T-cell (primary cell): ENCODE results near the gene PER2. TPM values are rescaled to one million over a fixed set of nuclear protein-coding genes. Genes with fewer than 3 reads are reported as not detected.
A peak's percentile ranks its signal among the peaks of the same experiment; 100 is the strongest.

Source experiments
- ATAC-seq, 4 experiments: fragments of 200-7000 bp in 3 of 4; fragments of 150-1000 bp in 1 of 4; cut with Tn5 transposase; replicated peaks in 1 of 4; 1 replicate in 3 of 4; 2 replicates in 1 of 4; pipeline ENCODE4 v1.10.0; 2021; ENCODE audit warnings: moderate library complexity in 3 of 4, mild to moderate bottlenecking in 2 of 4, moderate number of reproducible peaks in 1 of 4
- CTCF ChIA-PET, 2 donors: fragments of 300-600 bp; sonication (Branson Sonifier 250); formaldehyde crosslinking; loops; one replicate each; lab custom pipeline; 2022; ENCODE audit warnings: antibody characterized with exemption in 2 of 2; lab: Charles Lee
- POLR2A ChIA-PET, 2 donors: fragments of 300-600 bp; sonication (Branson Sonifier 250); formaldehyde crosslinking; loops; one replicate each; lab custom pipeline; 2022; ENCODE audit warnings: antibody characterized with exemption in 2 of 2; lab: Charles Lee
- DNase-seq, 35 experiments: peaks; one replicate each; pipeline versions ENCODE4 v3.0.0 to v3.0.0-alpha.2; 2013 to 2023
- H3K27ac ChIP-seq: one replicate; pipeline ENCODE4 v1.5.1; 2013; ENCODE audit warnings: low read length
- H3K27me3 ChIP-seq, 2 experiments: replicated peaks in 1 of 2; 1 replicate in 1 of 2; 2 replicates in 1 of 2; pipeline versions ENCODE4 v1.6.1 to v1.7.0; 2013; ENCODE audit warnings: low read length in 1 of 2, mixed read lengths in 1 of 2; ENCODE audit not compliant: control insufficient read depth in 2 of 2, insufficient read depth in 2 of 2; ENCODE audit errors: extremely low read depth in 1 of 2
- H3K36me3 ChIP-seq, 2 donors: 1 replicate in 1 of 2; 2 replicates in 1 of 2; pipeline versions ENCODE4 v1.6.1 to v1.7.0; 2013; ENCODE audit warnings: low read length in 1 of 2; ENCODE audit not compliant: control insufficient read depth in 2 of 2, insufficient read depth in 1 of 2; ENCODE audit errors: extremely low read depth in 1 of 2
- H3K4me1 ChIP-seq, 2 experiments: 1 replicate in 1 of 2; 2 replicates in 1 of 2; pipeline versions ENCODE4 v1.6.1 to v1.7.0; 2013; ENCODE audit warnings: low read length in 2 of 2, mixed read lengths in 1 of 2; ENCODE audit not compliant: insufficient read depth in 2 of 2, control insufficient read depth in 1 of 2; ENCODE audit errors: extremely low read depth in 1 of 2
- H3K4me3 ChIP-seq, 2 donors: 1 replicate in 1 of 2; 2 replicates in 1 of 2; pipeline versions ENCODE4 v1.5.1 to v1.7.0; 2013; ENCODE audit warnings: mild to moderate bottlenecking in 2 of 2, low read length in 1 of 2, moderate library complexity in 1 of 2; ENCODE audit not compliant: control insufficient read depth in 1 of 2; ENCODE audit errors: extremely low read depth in 1 of 2
- H3K9me3 ChIP-seq: 2 replicates; pipeline ENCODE4 v1.7.0; 2013
- H3K27ac Mint-ChIP-seq, 2 donors: one replicate each; pipeline ENCODE4 v1.8.0; 2020 to 2021; ENCODE audit warnings: mild to moderate bottlenecking in 2 of 2, mixed read lengths in 2 of 2
- H3K27me3 Mint-ChIP-seq, 2 donors: one replicate each; pipeline ENCODE4 v1.8.0; 2021 to 2022; ENCODE audit warnings: mixed read lengths in 2 of 2
- H3K36me3 Mint-ChIP-seq: one replicate; pipeline ENCODE4 v1.8.0; 2021; ENCODE audit warnings: mixed read lengths
- H3K4me1 Mint-ChIP-seq, 3 donors: one replicate each; pipeline ENCODE4 v1.8.0; 2020 to 2022; ENCODE audit warnings: mixed read lengths in 3 of 3, mild to moderate bottlenecking in 1 of 3
- H3K4me3 Mint-ChIP-seq, 3 donors: one replicate each; pipeline ENCODE4 v1.8.0; 2020 to 2022; ENCODE audit warnings: mild to moderate bottlenecking in 3 of 3, mixed read lengths in 3 of 3, moderate library complexity in 3 of 3
- H3K9me3 Mint-ChIP-seq, 3 donors: one replicate each; pipeline ENCODE4 v1.8.0; 2020 to 2022; ENCODE audit warnings: mixed read lengths in 3 of 3
- WGBS: methylation state at CpG from one replicate; pipeline ENCODE4 v1.1.5; 2013; ENCODE audit warnings: missing lambda C conversion rate; ENCODE audit not compliant: insufficient coverage; 5-methylcytosine and 5-hydroxymethylcytosine counted together
- total RNA-seq, 35 experiments: library from RNA in 6 of 35; stranded (reverse) in 6 of 35; fragments of 120-200 nt in 1 of 35; gene quantifications; one replicate each; pipeline versions ENCODE4 v1.2.1 to v1.2.4 and lab custom pipeline; 2013 to 2026

Gene PER2
- total RNA-seq, 5 donors from 2014 or later (not counting 1 experiment from before 2014, with no cell fraction given), result 9.3 to 24.5 (median 13.0) TPM

- no peak overlapping the region for H3K27ac ChIP-seq
- CTCF ChIA-PET, result no interaction called here
- Mint-ChIP-seq H3K27me3 (no peaks in the 10 kb centered on the region), H3K4me3 (peak overlapping the region; percentile 77 to 96 (median 82)), H3K36me3 (peaks cover 4% of the 10 kb centered on the region), H3K4me1 (peaks cover 50 to 69% (median 63%) of the 10 kb centered on the region in 3 donors), H3K27ac (peak overlapping the region in 1 of 2 donors; percentile 22), H3K9me3 (no peaks in the 10 kb centered on the region)
- peaks cover 7 to 34% of the 10 kb centered on the region in 2 experiments for H3K4me1 ChIP-seq
- ATAC-seq (no peak), DNase-seq (no peak)
- H3K9me3 ChIP-seq, result no peaks in the 10 kb centered on the region
- WGBS, result 93% methylated on average over 6 of the region's 7 CpGs
- no peaks in the 10 kb centered on the region for H3K27me3 ChIP-seq
- H3K4me3 ChIP-seq, result no peak overlapping the region
- POLR2A ChIA-PET, result interaction anchor here in 1 of 2 donors (0.6 kb wide), 1 partner anchor 35 kb away, joined by 3 read pairs; no protein-coding TSS in a partner anchor
- no peaks in the 10 kb centered on the region for H3K36me3 ChIP-seq
These were observed 1.9 kb downstream of the PER2 start for GRCh38 chr2:238286551-238286950.

- Histone ChIP-seq H3K36me3 (no peaks in the 10 kb centered on the region), H3K4me3 (no peak overlapping the region), H3K27me3 (no peaks in the 10 kb centered on the region), H3K9me3 (no peaks in the 10 kb centered on the region), H3K27ac (no peak overlapping the region), H3K4me1 (peaks cover 7 to 34% of the 10 kb centered on the region in 2 experiments)
- DNase-seq, result no peak
- Mint-ChIP-seq H3K27me3 (no peaks in the 10 kb centered on the region), H3K9me3 (no peaks in the 10 kb centered on the region), H3K4me1 (peaks cover 52 to 69% (median 65%) of the 10 kb centered on the region in 3 donors), H3K4me3 (peak overlapping the region in 2 of 3 donors; percentile 82 to 96), H3K27ac (no peak overlapping the region), H3K36me3 (peaks cover 4% of the 10 kb centered on the region)
- WGBS, result 100% methylated on average over 1 of the region's 7 CpGs
- ATAC-seq, result no peak
- ChIA-PET CTCF (no interaction called here), POLR2A (no interaction called here)
These were observed 2.3 kb downstream of the PER2 start for GRCh38 chr2:238286095-238286494.

GRCh38 chr2:238285653-238286082 lies 2.7 kb downstream of the PER2 start:
- Histone ChIP-seq H3K4me1 (peaks cover 7 to 34% of the 10 kb centered on the region in 2 experiments), H3K27ac (no peak overlapping the region), H3K27me3 (no peaks in the 10 kb centered on the region), H3K36me3 (no peaks in the 10 kb centered on the region), H3K9me3 (no peaks in the 10 kb centered on the region), H3K4me3 (no peak overlapping the region)
- Mint-ChIP-seq H3K27ac (no peak overlapping the region), H3K4me1 (peaks cover 53 to 71% (median 66%) of the 10 kb centered on the region in 3 donors), H3K9me3 (no peaks in the 10 kb centered on the region), H3K36me3 (peaks cover 4% of the 10 kb centered on the region), H3K4me3 (no peak overlapping the region), H3K27me3 (no peaks in the 10 kb centered on the region)
- DNase-seq (no peak), ATAC-seq (no peak)
- WGBS, result 89% methylated on average over 3 of the region's 7 CpGs
- POLR2A ChIA-PET, result no interaction called here
- CTCF ChIA-PET, result no interaction called here

DNA sequence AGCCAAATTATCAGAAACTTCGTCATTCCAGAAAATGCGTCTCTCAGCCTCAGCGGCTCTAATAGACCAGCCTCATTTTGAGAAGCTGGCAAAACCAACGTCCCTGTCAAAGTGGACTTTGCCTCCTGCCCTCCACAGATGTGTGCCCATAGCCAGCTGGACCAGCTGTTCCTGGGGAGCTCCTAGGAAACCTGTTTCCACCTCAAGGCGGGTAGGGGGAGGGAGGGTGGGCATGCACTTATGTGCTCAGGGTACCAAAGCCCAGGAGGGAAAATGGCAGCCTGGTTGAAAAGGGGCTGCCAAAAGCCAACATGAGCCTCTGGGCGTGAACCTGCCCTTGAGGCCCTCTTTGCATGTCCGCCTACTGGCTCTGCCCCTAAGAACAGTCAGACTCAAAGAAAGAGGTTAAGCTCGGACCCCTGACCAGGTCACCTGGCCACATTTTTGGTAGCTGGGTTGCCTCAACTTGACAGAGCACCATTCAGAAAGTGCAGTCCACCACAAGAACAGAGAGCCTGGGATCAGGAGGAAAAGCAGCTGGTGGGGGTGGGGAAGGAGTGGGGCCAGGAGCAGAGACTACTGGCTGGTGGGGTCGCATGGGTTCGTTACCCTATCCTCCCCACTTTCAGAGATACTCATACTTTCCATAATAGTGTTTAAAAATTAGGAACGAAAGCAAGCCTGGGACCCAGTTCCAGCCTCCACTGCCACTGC lies 3.5 kb downstream of the PER2 start:
- no peaks in the 10 kb centered on the region for H3K27me3 Mint-ChIP-seq
- CTCF ChIA-PET, result no interaction called here
- DNase-seq (no peak), ATAC-seq (no peak)
- Histone ChIP-seq H3K27me3 (no peaks in the 10 kb centered on the region), H3K36me3 (no peaks in the 10 kb centered on the region), H3K4me3 (no peak overlapping the region), H3K4me1 (peaks cover 7 to 31% of the 10 kb centered on the region in 2 experiments), H3K9me3 (no peaks in the 10 kb centered on the region), H3K27ac (no peak overlapping the region)
- H3K4me3 Mint-ChIP-seq, result no peak overlapping the region
- peaks cover 4% of the 10 kb centered on the region for H3K36me3 Mint-ChIP-seq
- POLR2A ChIA-PET, result no interaction called here
- WGBS, result 90% methylated on average over 7 of the region's 11 CpGs
- no peak overlapping the region for H3K27ac Mint-ChIP-seq
- no peaks in the 10 kb centered on the region for H3K9me3 Mint-ChIP-seq
- peaks cover 53 to 70% (median 65%) of the 10 kb centered on the region in 3 donors for H3K4me1 Mint-ChIP-seq

GRCh38 chr2:238282861-238283738 lies 5.3 kb downstream of the PER2 start:
- Histone ChIP-seq H3K27ac (no peak overlapping the region), H3K36me3 (no peaks in the 10 kb centered on the region), H3K27me3 (no peaks in the 10 kb centered on the region), H3K4me3 (no peak overlapping the region), H3K9me3 (no peaks in the 10 kb centered on the region), H3K4me1 (peaks cover 0 to 24% of the 10 kb centered on the region in 2 experiments)
- H3K4me3 Mint-ChIP-seq, result no peak overlapping the region
- H3K27ac Mint-ChIP-seq, result no peak overlapping the region
- whole genome bisulfite sequencing, result 97% methylated on average over 13 of the region's 17 CpGs
- H3K36me3 Mint-ChIP-seq, result peaks cover 4% of the 10 kb centered on the region
- H3K27me3 Mint-ChIP-seq, result no peaks in the 10 kb centered on the region
- CTCF ChIA-PET, result no interaction called here
- peaks cover 46 to 56% (median 54%) of the 10 kb centered on the region in 3 donors for H3K4me1 Mint-ChIP-seq
- no peak for DNase-seq
- H3K9me3 Mint-ChIP-seq, result no peaks in the 10 kb centered on the region
- POLR2A ChIA-PET, result no interaction called here
- no peak for ATAC-seq

DNA sequence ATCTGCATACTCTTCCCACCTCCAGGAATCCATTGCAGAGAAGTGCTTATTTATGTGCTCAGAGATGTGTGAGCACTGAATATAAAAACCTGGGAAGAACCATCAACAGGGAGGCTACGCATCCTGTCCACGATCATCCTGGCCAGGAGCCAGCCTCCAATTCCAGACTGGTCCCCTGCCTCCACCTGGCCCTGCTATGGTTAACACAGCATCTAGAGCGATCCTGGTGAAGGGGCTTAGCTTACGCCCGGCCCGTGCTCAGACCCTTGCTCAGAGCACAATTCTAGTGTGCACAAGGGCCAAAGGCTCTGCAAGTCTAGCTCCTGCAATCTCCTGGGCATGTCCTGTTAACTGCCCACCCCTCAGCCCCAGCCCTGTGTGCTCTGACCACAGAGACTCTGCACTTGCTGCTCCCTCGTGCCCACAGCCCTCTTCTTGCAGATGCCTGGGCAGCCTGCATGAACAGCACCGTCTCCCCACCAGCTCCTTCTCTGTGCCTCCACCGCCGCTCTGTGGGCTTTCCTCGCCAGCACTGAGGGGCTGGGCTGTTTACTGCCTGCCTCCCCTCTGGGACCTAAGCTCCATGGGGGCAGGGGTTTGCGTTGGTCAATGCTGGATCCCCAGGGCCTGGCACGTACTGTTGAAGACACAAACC lies 6.5 kb downstream of the PER2 start:
- Mint-ChIP-seq H3K4me1 (peaks cover 37 to 46% (median 44%) of the 10 kb centered on the region in 3 donors), H3K36me3 (peaks cover 7% of the 10 kb centered on the region), H3K27ac (no peak overlapping the region)

More for the DNA sequence above, 6.5 kb downstream of the PER2 start:
- ChIA-PET CTCF (no interaction called here), POLR2A (no interaction called here)
- no peak for ATAC-seq
- DNase-seq, result no peak
- WGBS, result 90% methylated on average over 11 of the region's 13 CpGs
- Mint-ChIP-seq H3K27me3 (no peaks in the 10 kb centered on the region), H3K4me3 (no peak overlapping the region), H3K9me3 (no peaks in the 10 kb centered on the region)
- H3K27me3 ChIP-seq, result no peaks in the 10 kb centered on the region
- H3K36me3 ChIP-seq, result peaks cover 0 to 8% of the 10 kb centered on the region in 2 donors
- H3K9me3 ChIP-seq, result no peaks in the 10 kb centered on the region
- no peak overlapping the region for H3K27ac ChIP-seq
- peaks cover 0 to 12% of the 10 kb centered on the region in 2 experiments for H3K4me1 ChIP-seq
- H3K4me3 ChIP-seq, result no peak overlapping the region
